Sigmoid colon (tissue), 3 donors: ENCODE results near the gene STS.

ENCODE experiments used
- POLR2A ChIP-seq, 2 donors: fragments of 450-650 bp; IDR thresholded peaks; one replicate each; pipeline ENCODE4 v1.6.1; 2016; ENCODE audit warnings: antibody characterized with exemption in 2 of 2, mild to moderate bottlenecking in 2 of 2, moderate library complexity in 2 of 2
- TF ChIP-seq, protein P1 (sequence below), 4 experiments: fragments of 450-650 bp in 3 of 4; fragments of 200-600 bp in 1 of 4; IDR thresholded peaks; one replicate each; pipeline ENCODE4 v1.5.1; 2016 to 2019; ENCODE audit warnings: antibody characterized with exemption in 4 of 4, mild to moderate bottlenecking in 3 of 4, moderate library complexity in 2 of 4

DNA sequence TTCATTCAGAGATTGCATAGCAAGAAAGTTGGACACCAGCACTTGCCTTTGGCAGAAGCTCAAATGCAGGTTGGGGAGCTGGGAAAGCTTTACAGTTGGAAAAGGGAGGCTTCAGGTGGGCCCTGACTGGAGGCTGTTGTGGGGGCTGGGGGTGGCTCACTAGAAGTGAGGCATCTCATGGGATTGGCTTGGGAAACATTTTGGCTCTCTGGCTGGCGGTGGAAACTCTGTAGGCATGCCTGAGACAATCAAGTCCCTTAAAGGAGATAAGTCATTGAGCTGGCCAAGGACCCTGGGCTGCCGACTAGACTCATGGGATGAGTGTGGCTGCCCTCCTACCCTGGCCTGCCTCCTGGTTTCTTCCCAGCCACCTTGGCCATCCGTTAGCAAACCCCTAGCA lies 31.4 kb upstream of the STS start:
- TF ChIP-seq, protein P1, sequence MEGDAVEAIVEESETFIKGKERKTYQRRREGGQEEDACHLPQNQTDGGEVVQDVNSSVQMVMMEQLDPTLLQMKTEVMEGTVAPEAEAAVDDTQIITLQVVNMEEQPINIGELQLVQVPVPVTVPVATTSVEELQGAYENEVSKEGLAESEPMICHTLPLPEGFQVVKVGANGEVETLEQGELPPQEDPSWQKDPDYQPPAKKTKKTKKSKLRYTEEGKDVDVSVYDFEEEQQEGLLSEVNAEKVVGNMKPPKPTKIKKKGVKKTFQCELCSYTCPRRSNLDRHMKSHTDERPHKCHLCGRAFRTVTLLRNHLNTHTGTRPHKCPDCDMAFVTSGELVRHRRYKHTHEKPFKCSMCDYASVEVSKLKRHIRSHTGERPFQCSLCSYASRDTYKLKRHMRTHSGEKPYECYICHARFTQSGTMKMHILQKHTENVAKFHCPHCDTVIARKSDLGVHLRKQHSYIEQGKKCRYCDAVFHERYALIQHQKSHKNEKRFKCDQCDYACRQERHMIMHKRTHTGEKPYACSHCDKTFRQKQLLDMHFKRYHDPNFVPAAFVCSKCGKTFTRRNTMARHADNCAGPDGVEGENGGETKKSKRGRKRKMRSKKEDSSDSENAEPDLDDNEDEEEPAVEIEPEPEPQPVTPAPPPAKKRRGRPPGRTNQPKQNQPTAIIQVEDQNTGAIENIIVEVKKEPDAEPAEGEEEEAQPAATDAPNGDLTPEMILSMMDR (IDR thresholded peaks at IDR 0.05): no peak
- no peak for TF ChIP-seq POLR2A (IDR thresholded peaks at IDR 0.05)
